ENCODE data around the gene HYDIN. TPM values are rescaled to one million over a fixed set of nuclear protein-coding genes. Genes with fewer than 3 reads are reported as not detected.

HYDIN gene
- total RNA-seq, 1 experiment from 2014 or later = not detected

Other genes starting within 250 kb of the HYDIN start
- gene CMTR2, start 58.7 kb upstream of the HYDIN start, total RNA-seq (2021; ENCODE audit: unreplicated experiment) = 26.8 TPM
- gene CALB2, start 128.0 kb upstream of the HYDIN start, total RNA-seq (2021; ENCODE audit: unreplicated experiment) = 5.5 TPM
- not detected for gene TLE7, start 211.3 kb upstream of the HYDIN start, total RNA-seq (2021; ENCODE audit: unreplicated experiment)
- gene ZNF23, start 231.5 kb upstream of the HYDIN start, total RNA-seq (2021; ENCODE audit: unreplicated experiment) = 11.1 TPM